C1 segment of cervical spinal cord (tissue), 14 donors: Measurements from ENCODE around the gene C7orf25.

Experiments
- DNase-seq, 14 donors: peaks; one replicate each; lab custom pipeline; 2025; lab: John Stamatoyannopoulos, UW

The C7orf25 gene

DNA sequence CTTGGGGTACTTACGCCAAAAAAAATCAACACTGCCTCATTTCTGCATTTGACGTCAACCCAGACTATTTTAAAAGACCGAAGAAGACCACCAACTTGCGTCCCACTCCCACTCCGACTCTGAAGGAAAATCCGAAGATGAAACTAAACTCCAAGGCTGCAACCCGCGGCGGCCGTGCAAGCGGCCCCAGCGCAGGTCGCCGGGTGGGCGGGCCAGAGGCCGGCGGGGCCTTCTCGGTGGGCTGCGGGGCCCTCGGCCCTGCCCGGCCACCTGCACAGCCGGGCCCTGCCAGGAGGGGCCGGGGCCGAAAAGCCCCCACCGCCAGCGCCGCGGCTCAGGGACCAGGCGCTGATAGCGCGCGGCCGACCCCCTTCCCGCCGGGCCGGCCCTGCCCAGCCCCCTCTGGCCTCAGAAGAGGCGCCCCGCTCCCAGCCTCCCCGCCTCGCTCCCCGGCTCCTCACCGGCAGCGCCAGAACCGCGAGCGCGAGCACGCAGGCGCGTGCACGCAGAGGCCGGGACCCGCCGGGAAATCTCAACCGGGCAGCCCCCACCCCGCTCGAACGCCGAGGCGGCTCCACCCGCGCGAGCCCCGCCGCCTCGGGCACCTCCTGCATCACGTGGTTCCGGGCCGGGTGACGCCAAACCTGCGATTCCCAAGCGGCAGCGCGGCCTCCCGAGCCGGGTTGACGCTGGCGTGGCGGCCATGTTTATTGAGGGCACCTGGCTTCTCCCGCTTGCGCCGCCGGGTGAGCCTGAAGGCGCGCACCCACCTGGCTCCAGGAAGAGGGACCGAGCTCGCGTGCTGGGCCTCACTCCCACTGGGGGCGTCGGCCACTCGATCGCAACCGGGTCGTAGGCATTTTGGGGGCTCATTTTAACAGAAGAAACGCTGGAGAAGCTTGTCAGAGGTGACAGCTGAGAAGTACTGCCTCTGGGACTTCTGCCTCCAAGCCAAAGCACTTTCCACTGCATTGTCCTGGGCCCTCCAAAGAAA is at the start of gene C7orf25:
C7orf25 (minus strand) TSS at position 617 of the 994 bp plus-strand sequence. CDS start 1,170 bp downstream, outside the sequence.
- peak; percentile 67 to 97 (median 95) for DNase-seq

DNA sequence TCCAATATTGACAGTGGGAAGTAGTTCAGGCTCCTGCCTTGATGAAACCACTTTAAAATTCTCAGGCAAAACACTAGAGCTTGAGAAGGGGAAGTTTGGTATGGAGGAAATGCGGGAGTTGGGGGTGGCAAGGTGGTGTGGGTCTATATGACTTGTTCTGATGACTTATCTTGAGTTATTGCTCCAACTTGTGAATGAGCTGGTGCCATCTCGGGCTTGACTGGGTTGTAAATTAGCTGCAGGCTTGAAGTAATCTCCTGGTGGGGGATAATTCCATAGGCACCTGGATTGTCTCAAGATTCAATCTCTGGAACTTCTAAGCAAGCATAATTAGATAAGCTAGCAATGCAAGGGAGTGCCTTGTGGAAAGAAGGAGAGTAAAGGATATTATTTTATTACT is 49.3 kb upstream of the C7orf25 start:
- DNase-seq: no peak

DNA sequence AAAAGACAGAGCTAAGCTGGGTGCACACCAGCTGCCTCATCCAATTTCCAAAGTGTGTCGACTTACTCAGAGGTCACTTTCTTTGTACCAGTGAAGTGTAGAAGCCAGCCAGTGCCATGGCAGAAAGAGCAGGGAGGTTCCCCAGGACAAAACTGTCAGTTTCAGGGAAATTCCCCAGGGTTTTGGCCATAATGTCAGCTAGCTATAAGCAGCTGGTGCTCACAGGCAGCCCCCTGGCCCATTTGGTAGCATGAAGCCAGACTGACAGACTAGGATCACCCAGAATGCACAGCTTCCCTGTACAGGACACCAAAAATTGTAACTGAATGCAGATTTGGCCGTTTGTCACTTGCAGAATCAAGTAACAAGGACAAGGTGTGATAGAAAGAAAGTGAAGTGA is 48.9 kb upstream of the C7orf25 start:
- no peak for DNase-seq

DNA sequence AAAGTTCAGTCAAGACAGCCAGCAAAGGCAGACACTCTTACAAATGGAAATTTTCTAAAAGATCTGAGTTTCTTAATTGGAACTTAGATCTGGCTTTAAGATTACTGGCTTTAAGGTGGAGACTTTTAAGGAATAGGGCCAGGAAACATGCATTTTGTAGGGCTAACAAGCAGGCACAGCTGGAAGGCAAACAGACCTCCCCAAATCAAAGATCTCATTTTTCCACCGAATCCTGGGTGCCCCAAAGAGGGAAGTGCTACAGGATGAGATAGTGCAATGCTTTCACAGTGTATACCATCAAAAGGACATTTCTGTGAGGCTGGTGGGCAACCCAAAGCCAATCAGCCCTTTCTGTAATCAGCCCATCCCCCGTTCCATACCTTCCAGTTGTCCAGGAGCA is 47.7 kb upstream of the C7orf25 start:
- no peak for DNase-seq

DNA sequence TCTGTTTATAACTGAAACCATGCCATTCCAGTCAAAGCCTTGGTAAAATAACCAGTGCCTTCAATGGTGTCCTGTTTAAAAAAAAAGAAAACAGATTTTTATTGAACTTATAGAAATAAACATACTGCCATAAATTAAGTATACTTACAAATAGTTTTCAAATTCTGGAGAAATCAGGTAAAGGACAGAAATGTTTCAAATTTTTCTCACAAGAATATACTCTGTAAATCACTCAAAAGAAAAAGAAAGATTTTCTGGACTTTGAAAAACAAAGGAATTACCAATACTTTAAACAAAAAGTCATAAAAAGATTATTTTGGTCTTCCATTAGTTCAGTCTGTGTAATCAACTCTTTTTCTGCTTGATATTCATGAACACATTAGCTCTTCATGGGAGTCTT is 44.2 kb upstream of the C7orf25 start:
- DNase-seq: no peak

DNA sequence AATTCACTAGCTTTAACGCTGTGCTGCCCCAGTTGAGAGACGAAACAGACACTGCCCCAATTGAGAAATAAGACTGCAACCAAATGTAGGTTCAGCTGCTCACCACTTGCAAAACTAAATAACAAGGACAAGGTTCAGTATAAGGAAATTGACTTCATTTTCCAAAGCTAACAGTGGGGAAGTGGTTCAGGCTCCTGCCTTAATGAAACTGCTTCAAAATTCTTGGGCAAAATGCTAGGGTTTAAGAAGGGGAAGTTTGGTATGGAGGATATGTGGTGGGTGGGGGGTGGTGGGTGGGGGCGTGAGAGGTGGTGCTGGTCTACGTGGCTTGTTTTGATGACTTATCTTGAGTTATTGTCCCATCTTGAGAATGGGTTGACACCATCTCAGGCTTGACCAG is 42.1 kb upstream of the C7orf25 start:
- DNase-seq: no peak

DNA sequence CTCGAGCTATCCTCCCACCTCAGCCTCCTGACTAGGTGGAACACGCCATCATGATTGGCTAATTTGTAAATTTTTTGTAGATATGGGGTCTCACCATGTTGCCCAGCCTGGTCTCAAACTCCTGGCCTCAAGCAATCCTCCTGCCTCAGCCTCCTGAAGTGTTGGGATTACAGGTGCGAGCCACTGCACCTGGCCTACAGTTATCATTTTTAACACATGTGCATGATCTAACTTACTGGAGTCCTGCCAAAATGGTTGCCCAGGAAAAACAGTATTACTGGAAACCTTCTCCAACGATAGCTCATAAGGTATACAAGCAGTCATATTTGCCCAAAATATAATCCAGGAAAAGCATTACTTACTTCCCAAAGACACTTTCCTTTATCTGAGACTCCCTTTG is 40.5 kb upstream of the C7orf25 start:
- DNase-seq: no peak

DNA sequence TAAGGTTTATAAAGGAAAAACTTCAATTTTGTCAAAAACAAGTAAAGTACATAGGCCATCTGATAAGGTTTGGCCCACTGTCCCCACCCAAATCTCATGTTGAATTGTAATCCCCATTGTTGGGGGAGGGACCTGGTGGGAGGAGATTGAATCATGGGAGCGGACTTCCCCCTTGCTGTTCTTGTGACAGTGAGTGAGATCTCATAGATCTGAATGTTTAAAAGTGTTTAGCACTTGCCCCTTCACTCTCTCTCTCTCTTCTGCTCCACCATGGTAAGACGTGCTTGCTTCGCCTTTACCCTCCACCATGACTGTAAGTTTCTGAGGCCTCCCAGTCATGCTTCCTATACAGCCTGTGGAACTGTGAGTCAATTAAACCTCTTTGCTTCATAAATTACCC is 38.5 kb upstream of the C7orf25 start:
- no peak for DNase-seq

DNA sequence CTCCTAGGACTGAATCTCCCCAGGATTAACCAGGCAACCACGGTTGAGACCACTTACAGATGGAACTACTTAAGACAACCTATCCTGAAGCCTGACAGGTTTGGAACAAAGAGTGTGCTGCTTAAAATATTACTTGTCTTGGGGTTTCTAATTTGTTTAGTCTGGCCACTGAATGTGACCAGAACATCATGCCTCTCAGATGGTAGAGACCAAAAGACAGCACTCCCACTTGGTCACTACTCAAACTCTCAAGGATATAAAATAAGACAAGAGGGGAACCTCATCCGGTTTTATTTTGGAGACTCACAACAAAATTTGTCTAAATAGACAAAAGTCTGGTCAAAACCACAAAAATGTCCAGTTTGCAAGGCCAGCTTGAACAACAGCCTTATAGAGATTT is 35.7 kb upstream of the C7orf25 start:
- no peak for DNase-seq

DNA sequence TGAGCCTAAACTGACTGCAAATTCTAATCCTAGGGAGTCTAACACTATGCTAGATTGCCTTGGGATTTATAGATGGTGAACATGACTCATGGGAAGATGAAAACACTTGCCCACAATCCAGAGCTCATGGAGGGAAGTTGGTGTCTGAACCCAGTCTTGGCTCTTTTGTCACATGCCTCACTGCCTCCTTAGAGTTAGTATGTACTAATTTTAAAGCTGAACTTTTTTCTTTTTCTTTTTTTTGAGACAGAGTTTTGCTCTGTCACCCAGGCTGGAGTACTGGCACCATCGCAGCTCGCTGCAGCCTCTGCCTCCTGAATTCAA is 34.7 kb upstream of the C7orf25 start:
- DNase-seq: no peak

DNA sequence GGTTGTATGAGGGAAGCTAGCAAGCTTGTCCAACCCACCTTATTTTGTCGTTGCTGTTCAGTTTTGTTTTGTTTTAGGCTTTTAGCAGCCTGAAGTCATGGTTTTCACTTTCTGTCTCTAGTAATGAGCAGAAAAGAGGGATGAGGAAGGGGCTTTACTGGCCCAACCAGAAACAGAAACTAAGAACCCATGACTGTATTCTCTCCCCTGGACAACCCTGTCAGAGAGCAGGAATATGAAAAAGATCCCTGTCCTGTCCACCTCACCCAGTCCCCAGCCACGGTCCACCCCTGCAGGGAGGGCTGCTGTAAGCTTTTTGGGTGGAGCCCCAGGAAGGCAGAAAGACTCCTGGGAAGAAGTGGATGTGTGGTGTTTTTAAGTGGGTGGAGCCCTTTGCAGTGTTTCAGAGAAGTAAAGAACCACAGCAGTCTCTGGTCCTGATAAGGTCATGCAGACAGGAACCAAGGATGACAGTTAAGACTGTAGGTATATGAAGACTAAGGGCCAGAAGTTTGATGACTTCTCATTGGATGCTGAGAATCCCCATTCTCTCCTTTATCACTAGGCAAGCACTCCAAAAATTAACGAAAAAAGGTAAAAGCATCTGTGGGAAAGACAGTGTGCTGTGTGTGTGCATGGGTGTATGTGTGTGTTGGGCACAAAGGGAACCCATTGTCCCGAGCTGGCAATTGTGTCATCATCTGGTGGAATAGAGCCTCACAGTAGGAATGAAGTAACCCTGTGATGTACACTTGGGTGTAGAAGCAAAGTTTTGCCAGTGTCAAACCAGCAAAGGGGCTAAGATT is 34.2 kb upstream of the C7orf25 start:
- DNase-seq: peak in 4 of 14 donors; percentile 1 to 4 (median 2)

DNA sequence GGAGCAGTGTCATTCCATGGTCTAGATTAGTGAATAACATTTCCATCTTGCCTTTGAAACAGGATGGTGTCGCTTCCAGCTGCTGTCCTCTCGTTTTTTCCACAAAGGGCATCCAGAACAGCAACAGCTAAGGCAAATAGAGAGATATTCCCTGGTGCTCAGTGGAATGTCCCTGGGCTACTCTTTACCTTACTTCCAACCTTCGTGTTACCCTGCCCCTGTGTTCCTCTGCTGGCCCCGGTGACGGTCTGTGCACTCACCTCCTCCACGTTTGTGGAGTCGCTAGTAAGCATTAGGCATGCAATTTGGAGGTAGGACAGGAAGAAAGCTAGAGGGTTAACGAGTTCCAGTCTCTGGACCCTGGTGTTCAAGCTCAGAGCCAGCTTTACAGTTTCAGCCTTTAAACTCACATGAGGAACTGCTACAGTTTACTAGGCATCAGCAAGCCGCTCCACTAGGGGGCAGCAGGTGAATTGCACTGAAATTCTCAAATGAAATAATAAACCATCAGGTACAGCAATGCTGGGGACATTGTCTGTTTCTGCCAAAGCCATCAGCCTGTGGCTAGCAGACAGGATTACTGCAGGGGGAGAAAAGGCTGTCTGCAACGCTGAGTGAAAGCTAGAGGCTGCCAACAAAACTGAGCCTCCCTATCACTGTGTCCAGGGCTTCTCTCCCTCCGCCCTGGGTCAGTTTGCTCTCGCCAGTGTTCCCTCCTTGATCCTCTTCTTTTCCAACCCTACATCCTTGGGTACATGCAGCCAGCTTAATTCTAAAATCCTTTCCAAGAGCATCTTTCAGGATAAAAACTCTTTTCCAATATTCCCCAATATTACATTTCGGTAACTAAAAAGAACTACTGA is 29.3 kb upstream of the C7orf25 start:
- DNase-seq: peak in 12 of 14 donors; percentile 15 to 84 (median 50)

DNA sequence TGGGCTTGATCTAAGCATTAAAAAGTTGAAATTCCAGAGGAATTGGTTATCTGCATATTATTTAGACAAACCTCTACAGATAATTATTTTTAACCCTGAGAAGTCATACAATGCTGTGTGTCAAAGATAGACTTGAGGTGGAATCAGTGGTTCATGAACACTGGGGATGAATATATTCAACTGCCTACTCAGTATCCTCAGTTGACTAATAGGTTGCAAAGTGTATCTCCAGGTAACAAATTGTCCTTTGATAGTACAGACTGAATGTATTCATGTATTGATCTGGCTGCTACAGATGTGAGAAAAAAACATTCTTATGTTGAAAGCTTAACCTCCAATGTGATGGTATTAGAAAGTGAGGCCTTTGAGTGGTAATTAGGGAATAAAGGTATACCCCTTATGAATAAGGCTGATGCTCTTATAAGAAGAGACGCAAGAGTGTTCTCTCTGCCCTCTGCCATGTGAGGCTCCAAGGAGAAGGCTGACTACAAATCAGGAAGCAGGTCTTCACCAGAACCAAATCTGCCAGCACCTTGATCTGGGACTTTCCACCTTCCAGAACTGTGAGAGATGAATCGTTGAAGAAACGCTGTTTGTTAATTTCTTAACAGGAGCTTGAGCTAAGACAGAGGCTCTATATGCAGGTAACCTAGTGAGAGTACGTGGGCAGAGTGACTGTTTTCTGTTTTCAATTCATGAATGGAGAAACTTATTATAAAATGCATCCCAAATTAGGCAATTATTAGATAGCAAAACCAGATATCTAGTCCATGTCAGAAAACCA is 27.8 kb upstream of the C7orf25 start:
- no peak for DNase-seq

DNA sequence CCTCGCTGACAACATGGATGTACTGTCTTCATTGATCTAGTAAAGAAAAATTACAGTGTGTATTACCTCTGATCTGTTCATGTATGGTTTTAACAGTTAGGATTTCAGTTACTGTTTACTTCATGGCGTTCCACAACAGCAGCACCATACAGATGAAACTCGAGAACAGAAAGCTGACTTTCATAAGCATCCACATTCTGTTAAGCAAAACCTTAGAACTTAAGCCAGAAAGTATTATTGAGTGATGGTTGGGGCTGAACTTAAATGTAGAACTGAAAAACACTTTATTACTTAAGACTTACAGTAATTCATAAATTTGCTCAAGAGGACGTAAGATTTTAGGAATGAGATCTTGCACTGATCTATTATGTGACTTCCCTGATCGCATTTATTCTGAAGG is 24.0 kb upstream of the C7orf25 start:
- no peak for DNase-seq

DNA sequence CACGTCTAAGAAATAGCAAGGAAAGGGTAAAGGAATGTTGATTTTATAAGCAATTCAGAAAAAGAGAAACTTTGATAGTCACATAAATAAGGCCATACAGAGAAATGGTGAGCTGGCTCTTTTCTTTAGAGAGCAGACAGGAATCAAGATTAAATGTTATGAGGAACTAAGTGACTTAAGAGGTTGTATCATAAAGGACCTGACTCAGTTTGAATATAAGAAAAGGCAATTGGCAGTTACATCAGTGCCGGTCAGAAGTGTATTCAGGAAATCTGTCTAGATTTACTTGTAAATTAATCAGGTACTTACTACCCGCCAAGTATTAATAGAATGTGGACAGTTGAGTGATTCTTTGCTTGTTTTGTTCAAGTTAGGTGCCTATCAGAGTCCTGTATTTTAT is 22.4 kb upstream of the C7orf25 start:
- no peak for DNase-seq

DNA sequence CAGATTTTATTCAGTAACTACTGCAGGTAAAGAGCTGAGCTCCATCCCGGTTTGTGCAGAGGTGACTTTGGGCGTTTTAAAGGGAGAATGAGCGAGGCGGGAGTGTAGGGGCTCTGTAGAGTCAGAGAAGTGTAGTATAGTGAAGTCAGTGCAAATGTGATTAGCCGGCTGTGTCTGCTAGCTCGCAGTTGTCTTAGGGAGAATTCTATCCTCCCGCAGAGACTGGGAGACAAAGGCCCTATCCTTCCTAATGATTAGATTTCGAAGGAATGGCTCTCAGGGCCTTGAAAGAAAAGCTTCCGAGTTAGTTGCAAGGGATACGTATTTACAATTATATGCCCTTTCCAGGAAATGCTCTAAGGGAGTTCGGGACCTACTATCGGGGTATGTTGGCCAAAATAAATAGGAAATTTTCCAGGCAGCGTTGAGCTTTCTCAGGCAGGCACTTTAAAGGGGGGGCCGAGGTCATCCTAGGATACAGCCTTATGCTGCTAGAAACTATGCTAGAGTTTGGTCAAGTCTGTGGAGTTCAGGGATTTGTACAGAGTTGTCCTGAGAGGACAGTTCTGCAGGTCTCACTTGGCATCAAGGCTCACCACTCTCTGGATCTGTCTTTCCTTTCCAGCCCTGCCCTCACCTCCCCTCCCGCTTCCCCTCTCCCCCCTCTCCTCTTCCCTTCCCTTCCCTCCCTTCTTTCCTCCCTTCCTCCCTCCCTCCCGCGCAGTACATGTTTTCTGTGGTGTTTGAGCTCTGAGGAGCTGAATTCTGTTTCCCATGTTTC is 21.1 kb upstream of the C7orf25 start:
- peak in 6 of 14 donors; percentile 4 to 47 (median 26) for DNase-seq

DNA sequence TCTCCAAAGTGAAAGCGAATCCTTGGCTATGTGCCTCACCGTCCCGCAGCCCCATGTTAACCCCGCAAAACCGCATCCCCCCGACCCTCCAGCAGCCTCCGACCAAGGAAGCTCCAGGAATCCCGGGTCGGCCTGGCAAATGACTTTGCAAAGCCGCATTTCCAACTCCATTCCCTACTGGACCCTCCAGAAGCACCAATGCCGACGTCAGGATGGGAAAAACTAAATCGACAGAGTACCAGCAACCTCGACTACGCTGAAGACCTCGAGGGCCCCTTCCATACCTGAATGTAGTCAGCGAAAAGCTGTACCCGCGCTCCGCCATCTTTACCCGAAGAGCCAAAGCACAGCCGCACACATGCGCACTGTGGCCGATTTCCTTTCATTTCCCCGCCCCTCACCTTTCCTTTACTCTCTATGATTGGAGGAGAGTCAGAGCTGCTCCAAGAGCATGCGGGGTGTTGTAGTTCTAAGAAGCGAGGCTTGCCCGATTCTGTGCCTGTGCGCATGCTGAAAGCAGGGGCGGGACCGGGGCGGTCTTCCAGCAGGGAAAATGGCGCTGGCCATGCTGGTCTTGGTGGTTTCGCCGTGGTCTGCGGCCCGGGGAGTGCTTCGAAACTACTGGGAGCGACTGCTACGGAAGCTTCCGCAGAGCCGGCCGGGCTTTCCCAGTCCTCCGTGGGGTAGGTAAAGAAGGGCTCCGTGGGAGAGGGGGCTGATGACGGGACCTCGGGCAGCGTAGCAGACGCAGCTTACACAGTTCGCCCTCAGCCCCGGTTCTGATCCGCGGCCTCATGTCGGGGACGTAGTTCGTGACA is 20.2 kb upstream of the C7orf25 start, which contains the start of the genes MRPL32 and PSMA2:
MRPL32 (plus strand) TSS at position 543 of the 818 bp plus-strand sequence; CDS start at position 554, 11 bp downstream.
PSMA2 (minus strand) TSS at position 341 of the 818 bp plus-strand sequence; CDS start at position 325, 16 bp downstream.
- DNase-seq: peak; percentile 51 to 98 (median 94)

DNA sequence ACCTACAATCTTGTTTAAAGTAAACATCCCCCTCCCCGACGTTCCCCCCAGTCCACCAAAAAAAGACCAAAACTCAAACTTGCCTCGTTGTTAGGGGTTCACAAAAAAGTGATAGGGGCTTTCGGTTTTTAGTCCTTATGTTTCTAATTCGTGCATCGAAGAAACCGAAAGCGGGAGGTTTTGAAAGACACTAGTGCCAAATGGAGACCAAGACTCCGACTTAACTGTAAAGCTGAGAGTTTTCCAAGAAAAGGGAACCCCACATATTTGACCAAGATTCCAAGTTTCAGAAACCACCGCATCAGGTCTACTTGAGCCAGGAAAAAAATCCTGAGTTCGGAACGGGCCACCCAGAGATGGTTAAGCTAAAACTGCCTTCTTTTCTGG is 19.6 kb upstream of the C7orf25 start:
- DNase-seq: no peak

DNA sequence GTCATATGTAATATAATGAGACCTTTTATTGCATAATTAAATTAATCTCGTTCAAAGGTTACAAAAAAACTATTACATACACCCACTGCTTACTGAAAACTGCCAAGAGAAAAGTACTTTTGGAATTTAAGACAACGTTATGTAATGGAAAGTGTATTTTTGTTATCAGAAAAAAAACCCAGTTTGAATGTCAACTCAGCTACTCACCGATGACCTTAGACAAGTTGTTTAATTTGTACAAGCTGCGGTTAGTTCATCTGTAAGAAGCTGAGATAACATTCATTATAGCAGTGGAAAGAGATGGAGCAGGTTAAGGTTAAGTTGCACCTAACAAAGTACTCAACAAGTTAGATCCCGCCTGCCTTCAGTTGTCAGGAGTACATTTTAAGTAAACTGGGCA is 19.0 kb upstream of the C7orf25 start:
- DNase-seq: no peak
